NT2/D1 (cell line): ENCODE results near the gene ASPG.

ENCODE experiments used
- SUZ12 ChIP-seq: IDR thresholded peaks from 2 replicates; pipeline ENCODE4 v1.6.1; 2011; ENCODE audit not compliant: insufficient read length, insufficient read depth; ENCODE audit errors: extremely low read depth
- ZNF274 ChIP-seq: IDR thresholded peaks from 2 replicates; pipeline ENCODE4 v1.6.1; 2011; ENCODE audit warnings: mild to moderate bottlenecking, low read depth, low read length

- TF ChIP-seq SUZ12 (no peak), ZNF274 (no peak)
Observed at GRCh38 chr14:104164041-104164440, 78.5 kb downstream of the ASPG start.
